Sigmoid colon (tissue), 7 donors: ENCODE data around the gene ABLIM1. TPM values are rescaled to one million over a fixed set of nuclear protein-coding genes. Genes with fewer than 3 reads are reported as not detected.

Source experiments
- DNase-seq: peaks from one replicate; pipeline ENCODE4 v3.0.0-alpha.2; 2019
- H3K27ac ChIP-seq, 4 donors: fragments of 200-600 bp; sonication (generic); one replicate each; pipeline ENCODE4 v1.5.1; 2016 to 2019; ENCODE audit warnings: mild to moderate bottlenecking in 1 of 4
- H3K27me3 ChIP-seq, 3 donors: fragments of 200-600 bp; sonication (generic); one replicate each; pipeline ENCODE4 v1.5.1; 2019; ENCODE audit warnings: mild to moderate bottlenecking in 1 of 3
- H3K36me3 ChIP-seq, 4 donors: fragments of 200-600 bp; sonication (generic); one replicate each; pipeline ENCODE4 v1.5.1; 2016 to 2019
- H3K4me1 ChIP-seq, 4 donors: fragments of 200-600 bp; sonication (generic); one replicate each; pipeline ENCODE4 v1.5.1; 2017 to 2019
- H3K4me3 ChIP-seq, 4 donors: fragments of 200-600 bp; sonication (generic); one replicate each; pipeline ENCODE4 v1.5.1; 2017 to 2019; ENCODE audit warnings: mild to moderate bottlenecking in 2 of 4, moderate library complexity in 1 of 4
- H3K9me3 ChIP-seq, 4 donors: fragments of 200-600 bp in 3 of 4; sonication (generic) in 3 of 4; one replicate each; pipeline versions ENCODE4 v1.5.1 to v1.6.1; 2013 to 2019
- EP300 ChIP-seq, 4 donors: sonication (generic); formaldehyde crosslinking; IDR thresholded peaks; one replicate each; pipeline ENCODE4 v1.6.1; 2017; ENCODE audit warnings: antibody characterized with exemption in 4 of 4
- POLR2A ChIP-seq, 2 donors: fragments of 450-650 bp; IDR thresholded peaks; one replicate each; pipeline ENCODE4 v1.6.1; 2016; ENCODE audit warnings: antibody characterized with exemption in 2 of 2, mild to moderate bottlenecking in 2 of 2, moderate library complexity in 2 of 2
- POLR2AphosphoS5 ChIP-seq, 4 donors: sonication (generic); formaldehyde crosslinking; IDR thresholded peaks; one replicate each; pipeline ENCODE4 v1.6.1; 2017; ENCODE audit warnings: antibody characterized with exemption in 4 of 4
- WGBS, 2 donors: extraction: QIAGEN DNeasy Blood & Tissue Kit; methylation state at CpG; one replicate each; pipeline ENCODE4 v1.1.7; 2013; 5-methylcytosine and 5-hydroxymethylcytosine counted together
- intact Hi-C: fragments of 100-400 bp; cut with DNase I; formaldehyde crosslinking; loops from one replicate; pipeline ENCODE4 v1.15.1; 2023
- polyA plus RNA-seq, 3 donors: library from polyadenylated mRNA; stranded (reverse); fragments of 200-250 nt; gene quantifications; one replicate each; pipeline ENCODE4 v1.2.3, GENCODE V29; 2013
- total RNA-seq, 4 donors: library from RNA; depleted of rRNA; stranded (reverse); fragments of >200 nt; gene quantifications; one replicate each; pipeline ENCODE4 v1.1.0, GENCODE V29; 2016
- TF ChIP-seq, protein P1 (sequence below), 4 experiments: fragments of 450-650 bp in 3 of 4; fragments of 200-600 bp in 1 of 4; IDR thresholded peaks; one replicate each; pipeline ENCODE4 v1.5.1; 2016 to 2019; ENCODE audit warnings: antibody characterized with exemption in 4 of 4, mild to moderate bottlenecking in 3 of 4, moderate library complexity in 2 of 4
- donor health status: healthy with polysubstance abuse.
- donor health status: Bipolar disorder and iron deficiency.
- donor health status: healthy.

Gene ABLIM1
- total and polyA plus RNA-seq, 7 donors: 41.9 to 127 (median 49.5) TPM

DNA sequence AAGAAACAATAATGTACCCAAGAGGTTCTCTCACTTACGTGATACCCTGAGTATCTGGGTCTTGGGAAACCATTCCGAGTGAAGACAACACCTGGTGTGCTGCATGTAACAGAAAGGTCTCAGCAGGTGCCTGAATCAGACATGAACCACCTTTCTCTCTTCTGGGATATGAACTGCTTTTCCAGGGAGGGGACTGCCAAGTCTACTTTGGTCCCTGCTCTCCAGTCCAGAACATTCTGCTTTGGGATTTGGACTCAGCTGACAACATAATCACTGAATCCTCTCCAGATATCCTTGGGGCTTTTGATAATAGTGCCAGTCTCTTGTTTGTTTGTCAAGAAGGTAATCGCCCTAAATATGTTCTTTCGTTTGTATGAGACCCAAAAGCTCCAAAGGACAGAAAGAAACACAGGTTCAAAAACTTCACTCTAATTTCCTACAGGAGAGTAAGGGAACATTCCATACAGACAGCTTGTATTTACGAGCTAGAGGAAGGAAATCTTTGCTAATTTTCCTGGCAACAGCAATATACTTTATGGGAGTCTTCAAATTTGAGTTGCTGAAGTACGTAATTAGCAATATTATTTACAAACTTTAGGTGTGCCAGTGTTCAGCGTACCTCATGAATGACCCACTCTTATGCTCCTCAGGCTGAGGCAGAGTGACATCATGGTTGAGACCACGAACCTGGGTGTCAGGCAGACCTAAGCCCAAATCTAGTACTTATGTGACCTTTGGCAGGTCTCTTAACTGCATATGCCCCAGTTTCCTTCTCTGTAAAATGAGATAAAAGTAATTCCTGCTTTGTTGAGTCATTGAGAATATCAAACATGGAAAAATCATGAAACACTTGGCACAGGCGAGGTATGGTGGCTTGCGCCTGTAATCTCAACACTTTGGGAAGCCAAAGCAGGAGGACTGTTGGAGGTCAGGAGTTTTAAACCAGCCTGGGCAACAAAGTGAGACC is 5.4 kb downstream of the ABLIM1 start:
- DNase-seq: no peak
- no peaks in the 10 kb centered on the region for H3K36me3 ChIP-seq
- intact Hi-C loops: no loop called here
- H3K27ac ChIP-seq: peak overlapping the region in 2 of 4 donors; percentile 13 to 36
- TF ChIP-seq, protein P1, sequence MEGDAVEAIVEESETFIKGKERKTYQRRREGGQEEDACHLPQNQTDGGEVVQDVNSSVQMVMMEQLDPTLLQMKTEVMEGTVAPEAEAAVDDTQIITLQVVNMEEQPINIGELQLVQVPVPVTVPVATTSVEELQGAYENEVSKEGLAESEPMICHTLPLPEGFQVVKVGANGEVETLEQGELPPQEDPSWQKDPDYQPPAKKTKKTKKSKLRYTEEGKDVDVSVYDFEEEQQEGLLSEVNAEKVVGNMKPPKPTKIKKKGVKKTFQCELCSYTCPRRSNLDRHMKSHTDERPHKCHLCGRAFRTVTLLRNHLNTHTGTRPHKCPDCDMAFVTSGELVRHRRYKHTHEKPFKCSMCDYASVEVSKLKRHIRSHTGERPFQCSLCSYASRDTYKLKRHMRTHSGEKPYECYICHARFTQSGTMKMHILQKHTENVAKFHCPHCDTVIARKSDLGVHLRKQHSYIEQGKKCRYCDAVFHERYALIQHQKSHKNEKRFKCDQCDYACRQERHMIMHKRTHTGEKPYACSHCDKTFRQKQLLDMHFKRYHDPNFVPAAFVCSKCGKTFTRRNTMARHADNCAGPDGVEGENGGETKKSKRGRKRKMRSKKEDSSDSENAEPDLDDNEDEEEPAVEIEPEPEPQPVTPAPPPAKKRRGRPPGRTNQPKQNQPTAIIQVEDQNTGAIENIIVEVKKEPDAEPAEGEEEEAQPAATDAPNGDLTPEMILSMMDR (IDR thresholded peaks at IDR 0.05): no peak
- no peak for TF ChIP-seq EP300 (IDR thresholded peaks at IDR 0.05)
- TF ChIP-seq POLR2A (IDR thresholded peaks at IDR 0.05): no peak
- TF ChIP-seq POLR2AphosphoS5 (IDR thresholded peaks at IDR 0.05): no peak
- 32 to 73% methylated on average over 10 of the region's 10 CpGs for WGBS, 2 donors
- no peaks in the 10 kb centered on the region for H3K27me3 ChIP-seq
- H3K4me3 ChIP-seq: no peak overlapping the region
- peaks cover 0 to 14% (median 0%) of the 10 kb centered on the region in 4 donors for H3K4me1 ChIP-seq
- no peaks in the 10 kb centered on the region for H3K9me3 ChIP-seq

DNA sequence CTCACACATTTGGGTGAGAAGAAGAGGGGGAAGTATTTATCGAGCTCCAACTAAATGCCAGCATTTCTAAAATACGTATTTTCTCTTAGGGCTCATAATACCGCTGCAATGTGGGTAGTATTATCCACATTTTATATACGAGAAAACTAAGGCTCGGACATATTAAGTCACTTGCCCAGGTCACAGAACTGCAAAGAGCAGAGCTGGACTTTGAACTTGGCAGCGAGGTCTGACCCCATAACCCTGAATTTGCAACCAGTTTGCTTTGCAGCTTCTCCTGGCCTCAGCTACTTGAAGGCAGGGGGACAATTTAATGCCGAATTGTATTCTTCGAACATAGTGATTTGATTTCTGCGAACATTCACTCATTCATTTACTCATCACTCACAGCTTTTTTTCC is 7.2 kb downstream of the ABLIM1 start:
- intact Hi-C loops: no loop called here
- Histone ChIP-seq H3K27ac (no peak overlapping the region), H3K9me3 (no peaks in the 10 kb centered on the region), H3K36me3 (no peaks in the 10 kb centered on the region), H3K27me3 (no peaks in the 10 kb centered on the region), H3K4me3 (no peak overlapping the region), H3K4me1 (peaks cover 0 to 14% (median under 1%) of the 10 kb centered on the region in 4 donors)
- WGBS, 2 donors: 87 to 88% methylated on average over 9 of the region's 9 CpGs
- no peak for DNase-seq
- TF ChIP-seq, protein P1 (IDR thresholded peaks at IDR 0.05): no peak
- no peak for TF ChIP-seq EP300 (IDR thresholded peaks at IDR 0.05)
- TF ChIP-seq POLR2AphosphoS5 (IDR thresholded peaks at IDR 0.05): no peak
- TF ChIP-seq POLR2A (IDR thresholded peaks at IDR 0.05): no peak

DNA sequence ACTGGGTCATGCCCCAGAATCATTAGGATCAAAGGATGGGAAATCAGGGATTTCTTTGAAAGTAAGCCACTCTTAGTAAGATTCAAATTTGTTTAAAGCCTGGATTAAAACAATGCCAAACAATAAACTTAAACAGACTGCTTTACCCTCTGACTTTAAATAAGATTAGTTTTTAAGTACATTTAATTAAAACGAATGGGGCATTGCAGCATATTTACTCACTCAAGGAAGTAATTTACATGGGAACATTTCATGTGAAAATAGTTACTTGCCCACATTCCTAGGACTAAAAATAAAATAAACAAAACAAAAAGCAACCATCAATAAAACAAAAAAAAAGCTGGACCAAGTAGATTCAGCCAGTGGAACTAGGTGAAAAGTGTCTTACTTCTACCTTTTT is 7.8 kb downstream of the ABLIM1 start:
- Histone ChIP-seq H3K9me3 (no peaks in the 10 kb centered on the region), H3K4me1 (peaks cover 0 to 14% (median 3%) of the 10 kb centered on the region in 4 donors), H3K36me3 (no peaks in the 10 kb centered on the region), H3K27ac (no peak overlapping the region), H3K4me3 (no peak overlapping the region), H3K27me3 (no peaks in the 10 kb centered on the region)
- TF ChIP-seq, protein P1 (IDR thresholded peaks at IDR 0.05): no peak
- TF ChIP-seq POLR2AphosphoS5 (IDR thresholded peaks at IDR 0.05) (no peak), POLR2A (IDR thresholded peaks at IDR 0.05) (no peak), EP300 (IDR thresholded peaks at IDR 0.05) (no peak)
- WGBS, 2 donors: 10 to 51% methylated on average over 1 of the region's 1 CpG
- intact Hi-C loops: no loop called here
- DNase-seq: no peak

DNA sequence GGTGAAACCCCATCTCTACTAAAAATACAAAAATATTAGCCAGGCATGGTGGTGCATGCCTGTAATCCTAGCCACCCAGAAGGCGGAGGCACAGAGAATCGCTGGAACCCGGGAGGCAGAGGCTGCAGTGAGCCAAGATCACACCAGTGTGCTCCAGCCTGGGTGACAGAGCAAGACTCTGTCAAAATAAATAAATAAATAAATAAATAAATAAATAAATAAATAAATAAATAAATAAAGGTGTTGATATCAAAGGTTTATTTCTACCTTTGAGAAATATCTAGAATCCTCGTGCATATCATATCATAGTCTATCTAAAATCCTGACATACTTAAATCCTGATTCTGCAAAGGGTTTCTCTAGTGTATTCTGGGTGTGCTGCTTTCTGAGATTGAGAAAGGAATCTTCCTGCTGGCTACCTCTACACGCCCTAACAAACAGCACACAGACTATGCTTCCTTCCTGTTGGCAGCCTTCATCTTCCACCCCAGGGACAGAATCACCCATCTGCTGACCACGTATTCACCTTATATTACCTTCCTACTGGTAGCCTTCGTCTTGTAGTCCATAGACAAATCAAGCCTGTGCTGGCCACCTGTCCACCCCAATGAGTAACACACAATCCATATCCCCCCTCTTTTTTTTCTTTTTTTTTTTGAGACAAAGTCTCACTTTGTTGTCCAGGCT is 8.7 kb downstream of the ABLIM1 start:
- Histone ChIP-seq H3K4me1 (peaks cover 0 to 14% (median 3%) of the 10 kb centered on the region in 4 donors), H3K27me3 (no peaks in the 10 kb centered on the region), H3K9me3 (no peaks in the 10 kb centered on the region), H3K27ac (no peak overlapping the region), H3K36me3 (no peaks in the 10 kb centered on the region), H3K4me3 (no peak overlapping the region)
- intact Hi-C loops: no loop called here
- WGBS, 2 donors: 51 to 75% methylated on average over 7 of the region's 7 CpGs
- TF ChIP-seq POLR2A (IDR thresholded peaks at IDR 0.05): no peak
- no peak for TF ChIP-seq EP300 (IDR thresholded peaks at IDR 0.05)
- no peak for TF ChIP-seq POLR2AphosphoS5 (IDR thresholded peaks at IDR 0.05)
- TF ChIP-seq, protein P1 (IDR thresholded peaks at IDR 0.05): no peak
- DNase-seq: no peak
